Germinal center (tissue), 1 donor: ENCODE data around the gene EP300.

ENCODE experiments used
- DNase-seq: peaks from one replicate; pipeline ENCODE4 v3.0.0; 2012; ENCODE audit warnings: mixed read lengths, low spot score

Gene EP300

GRCh38 chr22:41206719-41207118, 114.3 kb downstream of the EP300 start:
- DNase-seq, result peak; percentile 66

- DNase-seq, result no peak
Measured at GRCh38 chr22:41215409-41215808, 123.0 kb downstream of the EP300 start.

GRCh38 chr22:41215926-41216325, 123.5 kb downstream of the EP300 start:
- DNase-seq, result no peak

- DNase-seq, result no peak
Measured at GRCh38 chr22:41216984-41217383, 124.6 kb downstream of the EP300 start.

GRCh38 chr22:41217553-41218157, 125.3 kb downstream of the EP300 start:
- DNase-seq, result peak; percentile 43

GRCh38 chr22:41222846-41223507, 130.6 kb downstream of the EP300 start:
- no peak for DNase-seq

- no peak for DNase-seq
Measured at GRCh38 chr22:41223535-41223934, 131.1 kb downstream of the EP300 start.

- no peak for DNase-seq
Measured at GRCh38 chr22:41226723-41227655, 134.6 kb downstream of the EP300 start.

GRCh38 chr22:41229215-41229614, 136.8 kb downstream of the EP300 start:
- no peak for DNase-seq
